SJCRH30 (cell line): ENCODE measurements around the gene MT1X. TPM values are rescaled to one million over a fixed set of nuclear protein-coding genes. Genes with fewer than 3 reads are reported as not detected.

Source experiments
- DNase-seq, 2 experiments: peaks; one replicate each; pipeline ENCODE4 v3.0.0-alpha.2; 2015 to 2020
- H3K27ac ChIP-seq: fragments of 250-450 bp; sonication (Bioruptor Pico); 2 replicates; pipeline ENCODE4 v1.5.1; 2020; ENCODE audit warnings: mild to moderate bottlenecking, moderate library complexity
- H3K27me3 ChIP-seq: fragments of 250-450 bp; sonication (Bioruptor Pico); 2 replicates; pipeline ENCODE4 v1.5.1; 2020; ENCODE audit warnings: mild to moderate bottlenecking, moderate library complexity
- H3K36me3 ChIP-seq: fragments of 250-450 bp; sonication (Bioruptor Pico); 2 replicates; pipeline ENCODE4 v1.5.1; 2020; ENCODE audit warnings: mild to moderate bottlenecking, moderate library complexity
- H3K4me1 ChIP-seq: fragments of 250-450 bp; sonication (Bioruptor Pico); 2 replicates; pipeline ENCODE4 v1.5.1; 2020; ENCODE audit warnings: mild to moderate bottlenecking, moderate library complexity
- H3K4me3 ChIP-seq: fragments of 250-450 bp; sonication (Bioruptor Pico); 2 replicates; pipeline ENCODE4 v1.5.1; 2020; ENCODE audit warnings: mild to moderate bottlenecking, moderate library complexity
- H3K9me3 ChIP-seq: fragments of 250-450 bp; sonication (Bioruptor Pico); replicated peaks from 2 replicates; pipeline ENCODE4 v1.5.1; 2020; ENCODE audit warnings: mild to moderate bottlenecking, moderate library complexity
- total RNA-seq: library from RNA; depleted of rRNA; stranded (reverse); fragments of >200 nt; shearing (Covaris generic); gene quantifications from 2 replicates; pipeline ENCODE4 v1.2.3, GENCODE V29; 2014; rRNA removed

Gene MT1X
- total RNA-seq, 1 experiment from 2014 or later = 97.1 TPM

DNA sequence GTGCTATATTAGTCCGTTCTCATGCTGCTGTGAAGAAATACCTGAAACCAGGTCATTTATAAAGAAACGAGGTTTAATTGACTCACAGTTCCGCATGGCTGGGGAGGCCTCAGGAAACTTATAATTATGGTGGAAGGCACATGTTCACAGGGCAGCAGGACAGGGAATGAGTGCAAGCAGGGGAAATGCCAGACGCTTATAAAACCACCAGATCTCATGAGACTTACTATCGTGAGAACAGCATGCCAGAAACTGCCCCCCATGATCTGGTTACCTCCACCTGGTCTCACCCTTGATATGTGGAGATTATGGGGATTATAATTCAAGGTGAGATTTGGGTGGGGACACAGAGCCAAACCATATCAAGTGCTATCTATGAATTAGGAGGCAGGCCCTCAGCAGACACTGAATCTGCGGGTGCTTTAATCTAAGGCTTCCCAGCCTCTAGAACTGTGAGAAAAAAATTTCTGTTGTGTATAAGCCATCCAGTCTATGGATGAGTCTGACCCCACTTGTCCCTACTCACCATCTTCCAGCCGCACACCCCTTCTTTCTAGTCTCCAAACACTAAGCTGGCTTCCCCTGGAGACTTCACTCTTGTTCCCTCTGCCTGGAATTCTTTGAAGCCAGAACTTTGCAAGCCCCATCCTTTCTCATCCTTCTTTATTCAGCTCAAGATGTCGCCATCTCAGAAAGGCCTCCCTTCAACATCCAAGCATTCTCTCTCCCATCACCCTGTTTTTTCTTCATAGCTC is 46.9 kb downstream of the MT1X start:
- Histone ChIP-seq H3K9me3 (no peaks in the 10 kb centered on the region), H3K36me3 (no peaks in the 10 kb centered on the region), H3K4me1 (peaks cover 7% of the 10 kb centered on the region; the same call in 1 of the 2 replicates), H3K4me3 (peak overlapping the region; percentile 97), H3K27me3 (no peaks in the 10 kb centered on the region), H3K27ac (peak overlapping the region; percentile 65)
- peak; percentile 22 to 46 for DNase-seq

- no peaks in the 10 kb centered on the region for H3K36me3 ChIP-seq
- H3K27me3 ChIP-seq = no peaks in the 10 kb centered on the region
- H3K4me3 ChIP-seq = peak within 1 kb of the TSS; percentile 97
- H3K9me3 ChIP-seq = no peaks in the 10 kb centered on the region
- peaks cover 7% of the 10 kb centered on the region; the same call in 1 of the 2 replicates for H3K4me1 ChIP-seq
- peak within 1 kb of the TSS; percentile 65 for H3K27ac ChIP-seq
- DNase-seq = peak; percentile 95 to 98
Observed at GRCh38 chr16:56729735-56730662, 47.7 kb downstream of the MT1X start, which contains the start of gene NUP93. Gene NUP93, plus strand, starts transcription at chr16:56730129. Its CDS starts 18,119 bp downstream, at chr16:56748248.

GRCh38 chr16:56732366-56732765 is 50.1 kb downstream of the MT1X start:
- H3K36me3 ChIP-seq = peaks cover 4% of the 10 kb centered on the region
- H3K4me3 ChIP-seq = no peak overlapping the region
- no peak for DNase-seq
- no peaks in the 10 kb centered on the region for H3K27me3 ChIP-seq
- H3K27ac ChIP-seq = no peak overlapping the region
- H3K4me1 ChIP-seq = peaks cover 7% of the 10 kb centered on the region; the same call in 1 of the 2 replicates
- H3K9me3 ChIP-seq = no peaks in the 10 kb centered on the region

GRCh38 chr16:56732832-56733231 is 50.6 kb downstream of the MT1X start:
- DNase-seq = no peak
- Histone ChIP-seq H3K27ac (no peak overlapping the region), H3K27me3 (no peaks in the 10 kb centered on the region)

More at GRCh38 chr16:56732832-56733231, 50.6 kb downstream of the MT1X start:
- Histone ChIP-seq H3K4me1 (peaks cover 7% of the 10 kb centered on the region; the same call in 1 of the 2 replicates), H3K4me3 (no peak overlapping the region), H3K9me3 (no peaks in the 10 kb centered on the region), H3K36me3 (peaks cover 9% of the 10 kb centered on the region)

Other genes with a start within 250 kb of the MT1X start
- gene NUDT21, start 231.1 kb upstream of the MT1X start, total RNA-seq = 243 and 262 TPM in 2 replicates
- gene OGFOD1, start 230.9 kb upstream of the MT1X start, total RNA-seq = 150 and 179 TPM in 2 replicates
- gene BBS2, start 162.4 kb upstream of the MT1X start, total RNA-seq = 10.9 and 11.7 TPM in 2 replicates
- gene MT4, start 117.4 kb upstream of the MT1X start, total RNA-seq = not detected in 2 replicates
- gene MT3, start 92.9 kb upstream of the MT1X start, total RNA-seq = not detected in 2 replicates
- gene MT2A, start 73.9 kb upstream of the MT1X start, total RNA-seq = 144 and 163 TPM in 2 replicates
- not detected in 2 replicates for gene MT1E, start 56.7 kb upstream of the MT1X start, total RNA-seq
- not detected in 2 replicates for gene MT1M, start 49.8 kb upstream of the MT1X start, total RNA-seq
- not detected in 2 replicates for gene MT1A, start 43.8 kb upstream of the MT1X start, total RNA-seq
- not detected in 2 replicates for gene MT1B, start 30.6 kb upstream of the MT1X start, total RNA-seq
- not detected in 2 replicates for gene MT1F, start 24.5 kb upstream of the MT1X start, total RNA-seq
- gene MT1G, start 14.4 kb upstream of the MT1X start, total RNA-seq = not detected in 2 replicates
- gene MT1H, start 12.7 kb upstream of the MT1X start, total RNA-seq = not detected in 2 replicates
- gene NUP93, start 47.7 kb downstream of the MT1X start, total RNA-seq = 194 and 201 TPM in 2 replicates
- not detected in 2 replicates for gene SLC12A3, start 182.7 kb downstream of the MT1X start, total RNA-seq
- 69.5 and 103 TPM in 2 replicates for gene HERPUD1, start 249.7 kb downstream of the MT1X start, total RNA-seq